Stimulated activated CD8-positive, alpha-beta memory T cell treated with anti-CD3 and anti-CD28 coated beads, Interleukin-4, amount 100 ng/mL, for 4 hours (primary cell): Measurements from ENCODE around the gene TTC38.
A peak's percentile ranks its signal among the peaks of the same experiment; 100 is the strongest.
"Not testable (repeated sequence)": the region's sequence is repeated elsewhere in the genome, so short reads cannot be mapped to it uniquely, and the experiment has no call there.

ENCODE experiments used
- DNase-seq, 2 donors: peaks; one replicate each; pipeline ENCODE4 v3.0.0-alpha.2; 2020; ENCODE audit warnings: low read depth in 2 of 2, low spot score in 1 of 2

The TTC38 gene

DNA sequence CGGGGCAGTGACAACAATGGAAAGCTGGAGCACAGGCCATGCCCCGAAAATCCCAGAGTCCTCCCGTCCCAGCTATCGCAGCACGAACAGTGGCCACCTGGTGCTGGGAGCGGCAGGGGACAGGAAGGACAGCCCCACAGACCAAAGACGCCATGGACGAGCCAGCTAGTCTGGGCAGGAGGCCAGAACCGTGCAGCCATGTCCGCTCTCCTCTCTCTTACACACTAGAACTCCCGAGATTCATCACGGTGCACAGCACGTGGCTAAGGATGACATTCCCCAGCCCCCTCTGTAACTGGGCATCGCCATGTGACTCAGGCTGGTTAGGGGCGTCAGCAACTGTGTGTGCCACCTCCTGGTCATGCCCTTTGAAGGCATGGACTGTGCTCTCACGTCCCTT is 22.3 kb upstream of the TTC38 start:
- DNase-seq: no peak

DNA sequence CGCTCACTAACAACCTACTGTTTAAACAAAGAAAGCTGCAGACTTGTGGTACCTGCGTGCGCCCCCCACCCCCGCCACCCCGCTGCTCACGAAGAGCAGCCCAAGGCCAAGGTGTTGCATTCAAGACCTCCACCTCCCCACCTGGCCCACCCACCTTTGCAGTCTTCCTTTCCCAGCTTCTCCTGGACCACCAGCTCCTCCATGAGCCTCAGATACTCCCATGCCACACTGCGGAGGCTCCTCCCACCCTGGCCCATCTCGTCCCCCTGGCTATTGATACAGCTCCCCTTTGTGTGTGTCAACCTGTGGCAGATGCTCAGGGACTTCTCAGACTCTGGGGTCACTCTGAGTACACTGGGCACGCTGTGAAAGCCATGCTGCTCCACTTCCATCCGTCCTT is 21.6 kb upstream of the TTC38 start:
- DNase-seq: no peak

DNA sequence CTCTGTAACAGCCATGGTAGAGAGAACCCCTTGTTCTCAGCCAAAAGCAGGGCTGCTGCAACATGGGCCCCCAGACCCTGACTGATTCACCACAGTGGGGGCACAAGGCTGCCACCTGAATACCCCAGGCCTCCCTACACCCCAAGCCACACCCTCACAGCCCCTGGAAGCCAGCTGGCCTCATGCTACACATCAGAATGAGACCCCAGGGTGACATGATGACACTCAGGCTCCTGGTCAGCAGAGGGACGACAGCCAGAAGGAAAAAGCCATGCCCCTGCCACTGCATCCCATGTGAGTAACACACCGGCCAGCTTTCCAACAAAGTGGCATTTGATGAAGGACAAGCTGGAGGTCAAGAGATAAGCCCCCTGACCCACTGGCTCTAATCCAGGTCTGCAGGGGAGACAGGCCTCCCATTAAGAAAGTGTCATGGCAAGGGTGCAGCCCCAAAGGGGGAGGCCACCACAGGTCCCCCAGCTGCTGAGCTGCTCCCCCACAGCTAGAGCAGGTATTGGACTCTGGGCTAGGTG is 20.3 kb upstream of the TTC38 start:
- no peak for DNase-seq

DNA sequence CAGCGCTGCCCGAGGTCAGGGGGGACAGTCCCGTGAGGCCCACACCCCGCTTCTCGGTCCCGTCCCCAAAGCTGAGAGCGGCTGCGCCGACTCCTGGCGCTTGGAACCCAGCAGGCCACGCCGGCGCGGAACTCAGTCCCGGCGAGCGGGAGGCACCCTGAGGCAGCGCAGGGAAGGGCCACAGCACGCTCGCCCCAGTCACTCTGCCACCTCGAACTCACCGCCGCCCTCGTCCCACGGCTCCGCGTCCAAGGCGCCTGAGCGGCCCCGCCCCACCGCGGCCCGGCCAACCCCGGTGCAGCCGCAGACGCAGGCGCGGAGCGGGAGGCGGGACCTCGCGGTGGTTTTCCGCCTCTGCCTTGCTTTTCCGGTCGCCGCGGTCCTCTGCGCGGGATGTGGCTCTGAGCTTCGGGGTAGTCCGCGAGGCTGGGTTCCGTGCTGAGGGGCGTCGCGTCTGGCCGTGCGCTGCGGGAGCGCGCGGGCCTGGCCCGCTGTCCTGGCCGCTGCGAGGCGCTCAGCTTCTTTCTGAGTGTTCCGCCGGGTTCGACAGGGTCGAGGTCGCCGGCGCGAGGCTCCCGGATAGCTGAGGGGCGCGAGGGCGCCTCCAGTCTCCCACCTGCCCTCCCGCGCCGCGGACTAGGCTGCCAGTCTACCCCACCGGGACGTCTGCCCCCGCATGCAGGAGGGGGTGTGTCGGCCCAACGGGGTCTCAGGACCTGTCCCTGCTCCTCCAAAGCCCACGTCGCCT is 17.6 kb upstream of the TTC38 start, which contains the start of gene CDPF1:
Gene CDPF1, minus strand, starts transcription at position 259 of the 748 bp plus-strand sequence. CDS start 2,009 bp downstream, outside the sequence.
- peak; percentile 69 to 89 for DNase-seq

DNA sequence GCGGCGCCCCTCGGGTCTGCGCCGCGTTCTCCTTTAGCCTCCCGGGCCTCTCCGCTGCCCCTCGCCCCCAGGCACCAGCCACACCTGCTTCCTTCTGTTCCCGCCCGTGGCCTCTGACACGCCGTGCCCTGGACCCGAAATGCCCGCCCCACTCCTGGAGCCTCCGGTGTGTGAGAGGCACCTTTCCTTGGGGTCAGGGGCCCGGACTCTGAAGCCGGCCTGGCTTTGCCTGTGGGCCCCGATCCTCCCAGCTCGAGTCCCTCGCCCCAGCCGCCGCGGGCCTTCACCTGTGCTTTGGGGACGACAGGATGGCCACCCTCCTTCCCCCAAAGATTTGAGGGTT is 17.1 kb upstream of the TTC38 start:
- DNase-seq: no peak

DNA sequence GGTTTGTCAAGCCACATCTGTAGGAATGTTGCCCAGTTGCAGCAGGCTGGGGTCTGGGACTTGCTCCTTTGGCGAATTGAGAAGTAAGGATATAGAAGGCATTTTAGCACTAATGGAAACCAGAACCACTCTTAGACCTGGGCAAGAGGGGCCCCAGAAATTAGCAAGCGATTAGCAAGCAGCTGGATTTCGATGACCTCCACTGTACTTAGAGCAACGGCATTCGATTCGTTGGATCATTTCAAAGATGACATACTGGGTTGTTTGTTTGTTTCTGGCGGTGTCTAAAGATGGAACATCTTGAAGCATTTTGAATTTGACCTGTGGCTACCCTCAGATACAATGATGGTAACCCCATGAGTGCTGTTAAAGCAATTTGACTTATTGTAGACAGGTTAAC is 16.5 kb upstream of the TTC38 start:
- no peak for DNase-seq

DNA sequence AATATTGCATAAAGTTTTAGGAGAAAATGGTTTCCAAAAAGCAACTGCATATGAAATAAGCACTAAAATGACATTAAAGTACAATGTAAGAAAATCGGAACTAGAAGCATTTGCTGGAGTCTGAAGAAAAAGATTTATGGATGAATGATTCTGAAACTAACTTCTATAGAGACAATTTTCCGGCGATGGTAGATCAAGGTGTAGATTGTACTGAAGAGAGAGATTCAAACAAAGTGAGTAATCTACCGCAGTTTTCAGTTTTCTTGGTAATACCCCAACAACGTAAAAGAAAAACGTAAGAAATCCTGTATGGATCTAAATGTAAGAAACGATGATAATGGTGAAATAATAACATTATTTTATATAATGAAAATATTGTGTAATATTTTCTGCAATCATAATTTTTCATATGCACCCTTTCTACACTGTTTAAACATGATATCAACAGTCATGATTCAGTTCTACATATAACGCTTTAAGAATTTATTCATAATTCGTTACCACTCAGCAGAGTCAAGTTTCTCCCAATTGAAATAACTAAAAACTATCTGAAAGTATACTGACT is 15.9 kb upstream of the TTC38 start:
- DNase-seq: no peak

DNA sequence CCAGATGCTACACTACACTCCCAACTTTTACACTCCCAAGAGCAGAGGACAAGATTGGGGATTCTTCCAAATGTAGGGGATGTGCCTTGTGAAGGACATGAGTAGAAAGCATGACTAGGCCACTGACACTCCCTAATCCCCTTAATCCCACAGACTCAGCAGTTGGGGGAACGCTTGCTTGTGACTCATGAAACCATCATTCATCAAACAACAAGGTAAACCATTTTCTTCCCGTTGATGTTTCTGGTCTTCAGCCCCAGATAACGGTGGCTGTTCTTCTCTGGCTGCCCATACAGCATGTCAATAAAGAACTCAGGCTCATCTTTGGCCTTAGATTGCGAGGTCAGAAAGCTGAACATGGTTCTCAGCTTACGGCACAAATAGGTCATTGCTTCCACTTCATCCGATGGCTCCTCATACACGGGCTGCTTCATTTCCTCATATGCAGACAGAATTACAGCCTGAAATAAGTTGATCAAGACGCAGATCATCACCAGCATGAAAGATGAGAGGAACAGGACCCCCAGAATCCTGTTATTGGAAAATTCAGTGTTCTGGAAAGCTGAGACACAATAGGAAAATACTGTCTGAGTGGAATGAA is 11.3 kb upstream of the TTC38 start:
- DNase-seq: no peak

DNA sequence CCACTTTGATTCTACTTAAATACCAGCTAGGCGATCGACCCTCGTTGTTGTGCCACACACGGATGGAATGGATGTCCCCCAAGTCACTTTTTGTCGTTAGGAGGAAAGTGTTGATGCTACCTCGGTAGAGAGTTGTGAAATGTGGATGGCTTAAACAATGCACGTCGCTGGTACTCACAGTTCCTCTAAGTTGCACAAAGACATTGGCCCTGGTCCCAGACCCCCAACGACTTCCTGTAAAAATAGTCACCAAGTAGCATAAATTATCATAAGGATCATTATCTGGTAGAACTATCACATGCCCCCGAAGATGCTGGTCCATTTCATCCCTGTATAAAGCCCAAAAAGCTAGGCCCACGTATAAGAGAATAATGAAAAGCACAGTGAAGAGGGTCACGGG is 8.4 kb upstream of the TTC38 start:
- DNase-seq: no peak

DNA sequence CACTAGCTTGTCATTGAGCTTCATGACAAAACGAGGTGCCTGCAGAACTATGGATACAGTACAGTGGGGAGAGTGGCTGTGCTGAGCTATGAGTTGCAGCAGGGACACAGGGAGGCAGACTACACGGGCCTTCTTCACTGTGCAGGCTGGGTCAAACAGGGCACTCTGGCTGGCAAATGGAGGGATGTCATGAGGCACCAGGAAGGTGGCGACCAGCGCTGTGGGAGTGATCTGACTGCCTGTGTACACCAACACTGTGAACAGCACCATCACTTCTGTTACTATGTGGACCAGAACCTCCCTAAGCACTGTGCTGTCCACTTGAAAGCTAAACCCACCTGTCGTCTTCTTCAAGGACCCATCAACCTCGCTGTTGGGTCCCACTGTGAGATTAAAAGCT is 7.8 kb upstream of the TTC38 start:
- DNase-seq: no peak

DNA sequence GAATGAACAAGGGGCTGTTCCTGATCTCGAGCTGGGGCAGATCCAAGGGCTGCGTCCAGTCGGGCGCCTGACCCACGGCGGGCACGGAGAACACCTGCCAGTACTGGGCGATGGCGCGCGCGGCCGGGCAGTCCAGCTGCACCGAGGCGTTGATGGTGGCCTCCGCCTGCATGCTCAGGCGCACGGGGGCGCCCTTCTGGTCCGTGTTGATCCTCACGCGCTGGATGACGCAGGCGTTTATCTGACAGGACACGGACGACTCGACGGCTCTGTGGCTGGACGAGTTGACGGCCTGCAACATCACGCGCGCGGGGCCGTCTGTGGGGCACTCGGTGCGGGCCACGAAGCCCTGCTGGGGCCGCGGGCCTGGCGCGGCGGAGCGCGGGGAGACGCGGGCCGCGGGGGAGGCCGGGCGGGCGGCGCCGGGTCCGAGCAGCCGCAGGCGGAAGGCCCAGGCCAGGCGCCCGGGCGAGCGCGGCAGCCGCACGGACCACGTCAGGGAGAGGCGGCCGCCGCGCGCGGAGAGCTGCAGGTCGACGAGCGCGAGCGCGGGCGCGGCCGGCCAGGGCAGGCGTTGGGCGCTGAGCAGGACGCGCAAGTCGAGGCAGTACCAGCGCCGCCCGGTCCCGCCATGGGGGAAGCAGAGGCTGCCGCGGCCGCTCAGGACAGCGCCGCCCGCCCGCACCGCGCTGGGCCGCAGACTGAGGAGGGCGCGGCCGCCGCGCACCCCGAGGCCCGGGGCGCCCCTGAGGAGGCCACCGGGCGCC is 5.2 kb upstream of the TTC38 start:
- DNase-seq: no peak

DNA sequence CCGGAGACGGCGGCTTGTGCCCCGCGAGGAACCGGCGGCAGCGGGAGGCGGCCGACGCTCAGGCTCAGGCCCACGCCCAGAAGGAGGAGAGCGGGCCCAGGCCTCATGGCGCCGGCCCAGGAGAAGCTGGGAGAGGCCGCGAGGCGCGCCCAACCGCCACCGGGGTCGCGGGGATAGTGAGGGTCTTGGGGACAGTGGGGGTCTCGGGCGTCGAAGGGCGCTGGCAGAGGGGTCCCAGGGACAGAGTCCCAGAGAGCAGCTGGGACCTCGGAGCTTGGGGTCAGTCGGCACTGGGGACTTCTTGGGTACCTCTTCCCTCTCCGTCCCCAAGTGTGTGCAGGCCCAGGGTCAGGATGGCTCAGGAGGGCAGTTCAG is 4.6 kb upstream of the TTC38 start, which contains the start of gene PKDREJ:
Gene PKDREJ, minus strand, starts transcription at position 128 of the 375 bp plus-strand sequence. Its CDS starts 21 bp downstream, at position 107.
- no peak for DNase-seq

DNA sequence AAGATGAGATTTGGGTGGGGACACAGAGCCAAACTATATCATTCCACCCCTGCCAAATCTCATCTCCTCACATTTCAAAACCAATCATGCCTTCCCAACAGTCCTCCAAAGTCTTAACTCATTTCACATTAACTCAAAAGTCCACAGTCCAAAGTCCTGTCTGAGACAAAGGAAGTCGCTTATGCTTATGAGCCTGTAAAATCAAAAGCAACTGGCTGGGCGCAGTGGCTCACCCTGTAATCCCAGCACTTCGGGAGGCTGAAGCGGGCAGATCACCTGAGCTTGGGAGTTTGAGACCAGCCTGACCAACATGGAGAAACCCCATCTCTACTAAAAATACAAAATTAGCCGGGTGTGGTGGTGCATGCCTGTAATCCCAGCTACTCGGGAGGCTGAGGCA is 3.3 kb upstream of the TTC38 start:
- not testable (repeated sequence) for DNase-seq

DNA sequence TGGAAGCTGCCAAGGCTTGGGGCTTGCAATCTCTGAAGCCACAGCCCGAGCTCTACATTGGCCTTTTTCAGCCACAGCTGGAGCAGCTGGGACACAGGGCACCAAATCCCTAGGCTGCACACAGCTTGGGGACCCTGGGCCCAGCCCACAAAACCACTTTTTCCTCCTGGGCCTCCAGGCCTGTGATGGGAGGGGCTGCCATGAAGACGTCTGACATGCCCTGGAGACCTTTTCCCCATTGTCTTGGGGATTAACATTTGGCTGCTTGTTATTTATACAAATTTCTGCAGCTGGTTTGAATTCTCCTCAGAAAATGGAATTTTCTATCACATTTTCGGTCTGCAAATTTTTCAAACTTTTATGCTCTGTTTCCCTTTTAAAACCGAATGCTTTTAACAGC is 2.2 kb upstream of the TTC38 start:
- not testable (repeated sequence) for DNase-seq

DNA sequence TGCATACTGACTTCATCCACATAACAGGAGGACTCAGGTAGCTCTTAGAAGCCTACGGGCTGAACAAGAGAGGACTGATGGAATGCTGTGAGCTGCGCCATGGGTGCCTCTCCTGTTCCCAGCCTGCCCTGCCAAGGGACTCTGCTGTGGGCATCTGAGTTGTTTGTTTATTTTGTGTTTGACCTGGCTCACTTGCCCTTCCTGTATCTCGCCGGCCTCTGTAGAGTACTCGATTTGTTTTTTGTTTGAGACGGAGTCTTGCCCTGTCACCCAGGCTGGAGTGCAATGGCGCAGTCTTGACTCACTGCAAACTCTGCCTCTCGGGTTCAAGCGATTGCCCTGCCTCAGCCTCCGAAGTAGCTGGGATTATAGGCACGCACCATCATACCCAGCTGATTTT is 1.8 kb downstream of the TTC38 start:
- DNase-seq: no peak

DNA sequence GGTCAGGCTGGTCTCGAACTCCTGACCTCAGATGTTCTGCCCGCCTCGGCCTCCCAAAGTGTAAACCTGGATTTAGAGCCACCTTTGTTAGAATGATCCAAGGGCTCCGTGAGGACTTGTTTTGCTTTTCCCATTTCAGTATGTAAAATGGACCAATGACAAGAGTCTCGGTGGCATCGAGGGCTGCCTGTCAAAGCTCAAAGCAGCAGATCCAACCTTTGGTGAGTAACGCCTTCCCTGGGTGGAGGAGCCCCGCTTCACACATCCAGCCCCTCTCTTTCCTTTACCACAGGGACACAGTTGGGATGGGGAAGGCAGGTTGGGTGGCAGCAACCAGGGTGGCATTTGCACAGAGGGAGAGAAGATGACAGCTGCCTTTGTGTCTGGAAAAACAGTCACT is 4.4 kb downstream of the TTC38 start:
- DNase-seq: no peak

DNA sequence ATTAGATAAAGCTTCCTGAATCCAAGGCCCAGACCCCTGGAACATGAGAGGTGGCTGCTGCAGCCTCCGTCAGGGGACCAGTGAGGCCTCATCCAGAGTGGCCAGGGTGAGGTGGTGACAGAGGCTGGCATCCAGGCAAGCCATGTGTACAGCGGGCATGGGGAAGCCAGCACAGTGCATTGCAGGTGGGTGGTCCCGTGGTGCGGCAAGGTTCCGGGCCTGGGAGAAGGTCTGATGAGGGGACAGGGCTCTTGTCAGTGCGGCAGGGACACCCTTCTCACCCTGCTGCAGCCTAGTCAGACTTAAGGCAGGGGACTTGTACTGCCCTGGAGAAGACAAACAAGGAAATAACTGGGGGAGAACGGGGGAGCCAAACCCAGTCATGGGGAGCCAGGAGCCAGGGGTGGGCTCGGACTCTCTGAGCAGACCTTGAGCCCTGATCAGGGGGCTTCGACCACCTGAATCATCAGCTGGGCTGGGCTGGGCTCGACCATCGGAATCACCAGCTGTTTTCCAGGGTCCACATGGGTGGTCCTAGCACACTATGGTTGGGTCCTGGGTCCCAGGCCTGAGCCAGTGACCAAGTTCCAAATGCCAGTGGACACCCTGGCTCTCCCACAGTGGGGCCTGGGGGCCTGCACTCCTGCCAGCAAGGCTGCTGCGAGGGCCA is 5.1 kb downstream of the TTC38 start:
- DNase-seq: no peak

DNA sequence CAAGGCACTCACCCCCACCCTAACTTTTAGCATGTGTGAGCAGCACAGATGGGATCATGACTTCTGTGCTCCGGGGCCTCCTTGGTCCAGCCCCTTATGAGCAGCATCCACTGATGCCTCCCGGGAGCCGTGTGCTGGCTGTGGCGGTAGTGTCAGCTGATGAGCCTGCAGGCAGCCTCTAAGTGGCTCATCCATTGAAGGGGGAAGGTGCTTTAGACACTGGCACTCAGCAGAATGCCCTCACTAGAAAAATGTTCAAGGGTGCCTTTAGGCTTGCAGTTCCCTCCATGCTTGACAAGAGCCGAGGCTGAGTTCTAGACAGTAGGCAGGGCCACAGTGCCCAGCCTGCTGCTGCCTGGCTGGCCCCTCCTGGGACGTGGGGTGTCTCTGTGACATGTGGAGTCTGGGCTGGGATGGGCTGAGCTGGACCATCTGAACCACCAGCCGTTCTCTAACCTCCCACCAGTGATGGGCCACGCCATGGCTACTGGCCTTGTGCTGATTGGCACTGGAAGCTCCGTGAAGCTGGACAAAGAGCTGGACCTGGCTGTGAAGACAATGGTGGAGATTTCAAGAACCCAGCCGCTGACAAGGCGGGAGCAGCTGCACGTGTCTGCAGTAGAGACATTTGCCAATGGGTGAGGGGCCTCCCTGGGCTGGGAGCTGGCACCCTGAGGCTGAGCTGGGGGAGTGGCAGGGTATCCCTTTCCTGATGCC is 5.8 kb downstream of the TTC38 start:
- no peak for DNase-seq

DNA sequence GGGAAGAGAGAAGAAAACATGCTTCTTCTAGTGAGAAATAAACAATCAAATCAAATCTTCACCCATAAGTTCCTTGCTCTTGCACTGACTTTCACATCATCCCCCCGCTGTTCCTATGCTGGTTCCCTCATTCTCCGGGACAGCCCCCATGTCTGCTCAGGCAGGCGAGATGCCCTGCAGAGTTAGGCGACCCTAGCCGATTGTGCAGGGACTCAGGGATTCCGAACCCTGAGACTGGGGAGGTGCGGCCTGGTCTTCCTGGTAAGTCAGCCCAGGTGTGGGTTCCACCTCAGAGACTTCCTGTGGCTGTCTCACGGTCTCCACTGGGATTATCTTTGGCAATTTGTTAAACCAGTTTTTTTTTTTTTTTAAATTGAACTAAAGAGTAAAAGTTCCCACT is 6.6 kb downstream of the TTC38 start:
- DNase-seq: no peak

DNA sequence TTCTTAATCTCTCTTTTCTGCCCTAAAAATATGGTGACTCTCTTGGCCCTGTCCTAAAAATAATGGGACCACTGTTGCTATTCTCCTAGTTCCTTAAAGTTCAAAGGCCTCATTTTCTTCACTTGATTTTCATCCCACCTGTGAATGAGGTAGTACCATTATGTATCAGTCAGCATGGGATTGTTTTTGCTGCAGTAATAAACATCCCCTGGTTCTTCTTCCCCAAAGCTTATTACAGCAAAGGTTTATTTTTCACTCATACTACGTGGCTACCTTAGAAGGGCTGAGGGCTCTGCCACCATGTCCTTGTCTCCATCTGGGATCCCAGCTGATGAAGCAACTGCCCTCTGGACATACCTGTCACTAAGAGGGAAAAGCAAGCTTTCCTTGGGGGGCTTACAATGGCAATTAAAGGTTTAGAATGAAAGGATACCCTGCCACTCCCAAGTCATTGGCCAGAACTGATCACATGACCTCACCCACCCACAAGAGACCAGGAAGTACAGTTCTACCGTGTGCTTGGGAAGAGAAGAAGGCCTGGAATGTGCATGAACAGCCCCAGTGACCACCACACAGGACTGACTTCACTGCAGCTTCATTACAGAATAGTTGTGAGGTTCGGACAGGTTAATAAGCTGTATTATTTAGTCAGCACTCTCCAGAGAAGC is 7.8 kb downstream of the TTC38 start:
- DNase-seq: no peak
